ENCODE results near the gene STRADA.

DNA sequence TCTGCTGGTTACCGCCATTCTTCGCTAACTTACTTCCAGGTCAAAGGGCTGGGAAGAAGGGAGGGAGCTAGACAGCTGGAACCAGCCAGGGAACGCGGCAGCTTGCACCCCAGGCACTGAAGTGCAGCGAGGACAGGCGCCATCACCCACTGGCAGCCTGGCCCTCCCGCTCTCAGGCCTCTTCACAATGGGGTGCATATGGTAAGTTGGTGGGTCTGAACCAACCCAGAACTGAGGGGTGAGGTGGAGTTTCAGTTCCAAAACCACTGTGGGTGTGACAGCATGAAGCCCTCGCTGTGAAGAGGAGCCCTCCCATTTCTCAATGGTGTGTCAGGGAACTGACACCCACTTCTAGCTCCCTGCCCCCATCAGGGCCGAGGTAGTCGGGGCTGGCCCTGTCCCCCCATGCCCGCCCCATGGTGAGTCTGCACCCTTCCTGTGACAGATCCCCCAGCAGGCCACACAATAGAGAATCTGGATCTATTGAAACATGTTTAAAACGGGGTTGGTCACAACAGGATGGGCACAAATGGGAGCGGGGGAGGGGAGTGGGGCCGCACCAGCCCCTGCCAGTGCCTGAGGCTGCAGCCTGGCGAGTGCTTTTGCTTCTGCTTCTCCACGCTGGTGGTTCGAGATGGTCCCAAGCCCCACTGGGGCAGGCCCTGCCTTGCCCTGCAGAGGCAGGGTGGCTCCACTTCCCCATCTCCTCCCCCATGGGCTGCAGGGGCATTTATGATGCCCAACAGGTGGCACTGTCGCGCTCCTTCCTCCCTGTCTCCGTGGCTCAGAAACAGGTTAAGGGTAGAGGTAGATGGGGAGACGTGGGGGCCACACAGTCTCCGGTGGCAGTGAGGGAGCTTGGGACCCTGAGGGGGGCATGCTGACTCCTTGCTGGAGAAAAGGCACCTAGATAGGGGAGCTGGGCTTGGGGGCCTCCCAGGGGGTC, 44.0 kb downstream of the STRADA start:
- TF ChIP-seq, protein P1, sequence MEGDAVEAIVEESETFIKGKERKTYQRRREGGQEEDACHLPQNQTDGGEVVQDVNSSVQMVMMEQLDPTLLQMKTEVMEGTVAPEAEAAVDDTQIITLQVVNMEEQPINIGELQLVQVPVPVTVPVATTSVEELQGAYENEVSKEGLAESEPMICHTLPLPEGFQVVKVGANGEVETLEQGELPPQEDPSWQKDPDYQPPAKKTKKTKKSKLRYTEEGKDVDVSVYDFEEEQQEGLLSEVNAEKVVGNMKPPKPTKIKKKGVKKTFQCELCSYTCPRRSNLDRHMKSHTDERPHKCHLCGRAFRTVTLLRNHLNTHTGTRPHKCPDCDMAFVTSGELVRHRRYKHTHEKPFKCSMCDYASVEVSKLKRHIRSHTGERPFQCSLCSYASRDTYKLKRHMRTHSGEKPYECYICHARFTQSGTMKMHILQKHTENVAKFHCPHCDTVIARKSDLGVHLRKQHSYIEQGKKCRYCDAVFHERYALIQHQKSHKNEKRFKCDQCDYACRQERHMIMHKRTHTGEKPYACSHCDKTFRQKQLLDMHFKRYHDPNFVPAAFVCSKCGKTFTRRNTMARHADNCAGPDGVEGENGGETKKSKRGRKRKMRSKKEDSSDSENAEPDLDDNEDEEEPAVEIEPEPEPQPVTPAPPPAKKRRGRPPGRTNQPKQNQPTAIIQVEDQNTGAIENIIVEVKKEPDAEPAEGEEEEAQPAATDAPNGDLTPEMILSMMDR (IDR thresholded peaks at IDR 0.05): peak in 3 of 4 experiments; percentile 35 to 52 (median 44)
- TF ChIP-seq POLR2A (IDR thresholded peaks at IDR 0.05): no peak

All from gastroesophageal sphincter (tissue), 3 donors.